HL-60/S4 treated with phorbol 12-myristate 13-acetate at 8.2 ng/mL for 4 days and 3 days (cell line): ENCODE measurements around the gene ANXA9.

Experiments used
- in situ Hi-C: fragments of 300-500 bp; cut with MboI; formaldehyde crosslinking; loops from 2 replicates; pipeline ENCODE4 v1.15.0; 2022; ENCODE audit warnings: low sequenced_read_pairs

The ANXA9 gene

GRCh38 chr1:150973836-150974579, 8.1 kb upstream of the ANXA9 start:
- in situ Hi-C loops: no loop called here

GRCh38 chr1:150974580-150975478, 7.3 kb upstream of the ANXA9 start, which contains the start of gene CERS2:
TSS of gene CERS2 (minus strand) at chr1:150974835. CDS start at chr1:150969090, 5,745 bp downstream.
- in situ Hi-C loops: no loop called here

GRCh38 chr1:150976401-150976821, 5.7 kb upstream of the ANXA9 start:
- in situ Hi-C loops: no loop called here

GRCh38 chr1:150976879-150977694, 5.0 kb upstream of the ANXA9 start:
- in situ Hi-C loops: no loop called here

GRCh38 chr1:150979092-150980056, 2.7 kb upstream of the ANXA9 start:
- in situ Hi-C loops: no loop called here

- in situ Hi-C loops: no loop called here
Measured at GRCh38 chr1:150981177-150981804, 801 bp upstream of the ANXA9 start.

- in situ Hi-C loops: no loop called here
Measured at GRCh38 chr1:150985179-150985825, 3.2 kb downstream of the ANXA9 start.

GRCh38 chr1:150987924-150988323, 5.8 kb downstream of the ANXA9 start:
- in situ Hi-C loops: no loop called here

GRCh38 chr1:150992626-150993025, 10.5 kb downstream of the ANXA9 start:
- in situ Hi-C loops: no loop called here

GRCh38 chr1:150994248-150994647, 12.2 kb downstream of the ANXA9 start:
- in situ Hi-C loops: no loop called here

GRCh38 chr1:150995460-150995859, 13.4 kb downstream of the ANXA9 start:
- in situ Hi-C loops: no loop called here

GRCh38 chr1:150995896-150996295, 13.8 kb downstream of the ANXA9 start:
- in situ Hi-C loops: no loop called here

- in situ Hi-C loops: no loop called here
Measured at GRCh38 chr1:150997126-150997872, 15.2 kb downstream of the ANXA9 start.

GRCh38 chr1:150997949-150998348, 15.9 kb downstream of the ANXA9 start:
- in situ Hi-C loops: no loop called here

GRCh38 chr1:150999051-150999674, 17.1 kb downstream of the ANXA9 start:
- in situ Hi-C loops: no loop called here

- in situ Hi-C loops: no loop called here
Measured at GRCh38 chr1:150999926-151000325, 17.8 kb downstream of the ANXA9 start.

- in situ Hi-C loops: no loop called here
Measured at GRCh38 chr1:151000408-151000807, 18.3 kb downstream of the ANXA9 start.

- in situ Hi-C loops: no loop called here
Measured at GRCh38 chr1:151001602-151002001, 19.5 kb downstream of the ANXA9 start.
